HPDE6-E6E7 (cell line): ENCODE measurements around the gene FLYWCH1.
A peak's percentile ranks its signal among the peaks of the same experiment; 100 is the strongest.

Experiments
- DNase-seq: peaks from one replicate; pipeline ENCODE4 v3.0.0; 2011; ENCODE audit warnings: missing footprints; ENCODE audit errors: extremely low spot score

The FLYWCH1 gene

GRCh38 chr16:2969545-2970521 lies 58.1 kb downstream of the FLYWCH1 start:
- DNase-seq, result peak; percentile 68

- DNase-seq, result no peak
Observed at GRCh38 chr16:2970563-2970962, 58.8 kb downstream of the FLYWCH1 start.

GRCh38 chr16:2971134-2971984 lies 59.6 kb downstream of the FLYWCH1 start:
- DNase-seq, result no peak

GRCh38 chr16:2971985-2972784 lies 60.5 kb downstream of the FLYWCH1 start:
- no peak for DNase-seq

GRCh38 chr16:2973093-2973492 lies 61.4 kb downstream of the FLYWCH1 start:
- no peak for DNase-seq

- DNase-seq, result no peak
Observed at GRCh38 chr16:2973605-2974318, 62.0 kb downstream of the FLYWCH1 start.

- DNase-seq, result no peak
Observed at GRCh38 chr16:2974319-2975056, 62.8 kb downstream of the FLYWCH1 start.

GRCh38 chr16:2975161-2975795 lies 63.5 kb downstream of the FLYWCH1 start:
- DNase-seq, result no peak

- DNase-seq, result no peak
Observed at GRCh38 chr16:2976201-2976600, 64.5 kb downstream of the FLYWCH1 start.

GRCh38 chr16:2976673-2977072 lies 64.9 kb downstream of the FLYWCH1 start:
- DNase-seq, result no peak

- DNase-seq, result no peak
Observed at GRCh38 chr16:2977440-2977839, 65.7 kb downstream of the FLYWCH1 start.

GRCh38 chr16:2979669-2980226 lies 68.0 kb downstream of the FLYWCH1 start:
- no peak for DNase-seq

GRCh38 chr16:2980227-2981176 lies 68.8 kb downstream of the FLYWCH1 start, which contains the start of gene PKMYT1:
PKMYT1 (minus strand) TSS chr16:2980446; CDS start chr16:2979657, 789 bp downstream.
- peak; percentile 99 for DNase-seq

- no peak for DNase-seq
Observed at GRCh38 chr16:2981177-2981898, 69.6 kb downstream of the FLYWCH1 start.

GRCh38 chr16:2981899-2982250 lies 70.1 kb downstream of the FLYWCH1 start:
- DNase-seq, result no peak

GRCh38 chr16:2982402-2982801 lies 70.7 kb downstream of the FLYWCH1 start:
- no peak for DNase-seq

- peak; percentile 88 for DNase-seq
Observed at GRCh38 chr16:2983706-2984136, 72.0 kb downstream of the FLYWCH1 start.

- no peak for DNase-seq
Observed at GRCh38 chr16:2985462-2985861, 73.7 kb downstream of the FLYWCH1 start.
